ENCODE measurements around the gene FRK.
"Not testable (repeated sequence)": the region's sequence is repeated elsewhere in the genome, so short reads cannot be mapped to it uniquely, and the experiment has no call there.

Gene FRK

GRCh38 chr6:116074732-116075390, 14.2 kb upstream of the FRK start:
- DNase-seq, result no peak

- no peak for DNase-seq
These were observed 13.2 kb upstream of the FRK start for GRCh38 chr6:116073765-116074440.

- DNase-seq, result no peak
These were observed 11.7 kb upstream of the FRK start for GRCh38 chr6:116072368-116072767.

GRCh38 chr6:116070616-116071389, 10.1 kb upstream of the FRK start:
- no peak for DNase-seq

GRCh38 chr6:116070101-116070500, 9.4 kb upstream of the FRK start:
- no peak for DNase-seq

GRCh38 chr6:116066789-116067188, 6.1 kb upstream of the FRK start:
- DNase-seq, result no peak

GRCh38 chr6:116064666-116065065, 4.0 kb upstream of the FRK start:
- DNase-seq, result no peak

GRCh38 chr6:116062496-116062895, 1.8 kb upstream of the FRK start:
- DNase-seq, result no peak

GRCh38 chr6:116059713-116060571, 749 bp downstream of the FRK start:
- no peak for DNase-seq

GRCh38 chr6:116057766-116058165, 2.9 kb downstream of the FRK start:
- no peak for DNase-seq

- DNase-seq, result no peak
These were observed 5.2 kb downstream of the FRK start for GRCh38 chr6:116055513-116055912.

GRCh38 chr6:116051244-116051643, 9.4 kb downstream of the FRK start:
- DNase-seq, result no peak

GRCh38 chr6:116050737-116051136, 10.0 kb downstream of the FRK start:
- DNase-seq, result no peak

- DNase-seq, result no peak
These were observed 11.4 kb downstream of the FRK start for GRCh38 chr6:116049321-116049720.

GRCh38 chr6:116047173-116047933, 13.3 kb downstream of the FRK start:
- DNase-seq, result no peak

GRCh38 chr6:116046737-116047136, 14.0 kb downstream of the FRK start:
- no peak for DNase-seq

GRCh38 chr6:116046272-116046671, 14.4 kb downstream of the FRK start:
- not testable (repeated sequence) for DNase-seq

GRCh38 chr6:116041934-116042333, 18.8 kb downstream of the FRK start:
- no peak for DNase-seq

GRCh38 chr6:116040993-116041392, 19.7 kb downstream of the FRK start:
- no peak for DNase-seq

- DNase-seq, result no peak
These were observed 23.8 kb downstream of the FRK start for GRCh38 chr6:116036885-116037284.

- no peak for DNase-seq
These were observed 24.5 kb downstream of the FRK start for GRCh38 chr6:116036075-116036773.

- DNase-seq, result no peak
These were observed 25.1 kb downstream of the FRK start for GRCh38 chr6:116035616-116036015.

Data from T-helper 9 cell (primary cell).